Panc1 (cell line): ENCODE results near the gene WNT1.

Experiments used
- CTCF ChIP-seq: fragments of 450-650 bp; IDR thresholded peaks from 2 replicates; pipeline ENCODE4 v1.5.1; 2017; ENCODE audit warnings: mild to moderate bottlenecking
- POLR2AphosphoS5 ChIP-seq: IDR thresholded peaks from 2 replicates; pipeline ENCODE4 v1.6.1; 2012; ENCODE audit warnings: mild to moderate bottlenecking, low read depth, low read length, moderate library complexity

- TF ChIP-seq CTCF: no peak
- no peak for TF ChIP-seq POLR2AphosphoS5
These were observed 44.3 kb upstream of the WNT1 start for GRCh38 chr12:48933664-48934311.
